Type B pancreatic cell (in vitro differentiated cells): ENCODE data around the gene GSKIP. TPM values are rescaled to one million over a fixed set of nuclear protein-coding genes. Genes with fewer than 3 reads are reported as not detected.

ENCODE experiments used
- DNase-seq: peaks from one replicate; pipeline ENCODE4 v3.0.0; 2021; ENCODE audit warnings: mixed read lengths; ENCODE audit not compliant: unreplicated experiment; ENCODE audit errors: extremely low spot score
- H3K27ac Mint-ChIP-seq: 2 replicates; pipeline ENCODE4 v1.8.0; 2021; ENCODE audit warnings: mild to moderate bottlenecking, mixed read lengths
- H3K27me3 Mint-ChIP-seq: 2 replicates; pipeline ENCODE4 v1.8.0; 2021; ENCODE audit warnings: mixed read lengths
- H3K36me3 Mint-ChIP-seq: 2 replicates; pipeline ENCODE4 v1.8.0; 2021; ENCODE audit warnings: mixed read lengths
- H3K4me1 Mint-ChIP-seq: one replicate; pipeline ENCODE4 v1.8.0; 2021; ENCODE audit warnings: mixed read lengths; ENCODE audit not compliant: unreplicated experiment
- H3K4me3 Mint-ChIP-seq: 2 replicates; pipeline ENCODE4 v1.8.0; 2021; ENCODE audit warnings: mild to moderate bottlenecking, mixed read lengths
- H3K9me3 Mint-ChIP-seq: 2 replicates; pipeline ENCODE4 v1.8.0; 2021; ENCODE audit warnings: mixed read lengths
- CTCF ChIP-seq: fragments of 200-600 bp; sonication (generic); conservative IDR thresholded peaks from 2 replicates; pipeline ENCODE4 v1.5.0; 2021; ENCODE audit warnings: antibody characterized with exemption, mild to moderate bottlenecking
- total RNA-seq: library from RNA; stranded (reverse); gene quantifications from 2 replicates; pipeline ENCODE4 v1.2.1, GENCODE V29; 2021; ENCODE audit warnings: low replicate concordance

The GSKIP gene
- total RNA-seq, 1 donor from 2014 or later = 21.3 TPM

- TF ChIP-seq CTCF = no peak
Observed at GRCh38 chr14:96417254-96417653, 53.9 kb downstream of the GSKIP start.

GRCh38 chr14:96418075-96418474 is 54.7 kb downstream of the GSKIP start:
- H3K4me1 Mint-ChIP-seq = no peaks in the 10 kb centered on the region
- H3K4me3 Mint-ChIP-seq = no peak overlapping the region
- H3K27ac Mint-ChIP-seq = no peak overlapping the region
- no peaks in the 10 kb centered on the region for H3K9me3 Mint-ChIP-seq
- no peak for TF ChIP-seq CTCF
- H3K36me3 Mint-ChIP-seq = no peaks in the 10 kb centered on the region
- no peaks in the 10 kb centered on the region for H3K27me3 Mint-ChIP-seq
- DNase-seq = no peak

More at GRCh38 chr14:96417254-96417653, 53.9 kb downstream of the GSKIP start:
- no peaks in the 10 kb centered on the region for H3K27me3 Mint-ChIP-seq
- no peaks in the 10 kb centered on the region for H3K9me3 Mint-ChIP-seq
- no peak overlapping the region for H3K27ac Mint-ChIP-seq
- no peak for DNase-seq
- no peaks in the 10 kb centered on the region for H3K4me1 Mint-ChIP-seq
- no peak overlapping the region for H3K4me3 Mint-ChIP-seq
- no peaks in the 10 kb centered on the region for H3K36me3 Mint-ChIP-seq

- Mint-ChIP-seq H3K27me3 (no peaks in the 10 kb centered on the region), H3K27ac (no peak overlapping the region)
- no peak for TF ChIP-seq CTCF
Observed at GRCh38 chr14:96421236-96421635, 57.9 kb downstream of the GSKIP start.

GRCh38 chr14:96422992-96423391 is 59.7 kb downstream of the GSKIP start:
- Mint-ChIP-seq H3K27me3 (no peaks in the 10 kb centered on the region), H3K4me3 (no peak overlapping the region), H3K27ac (no peak overlapping the region), H3K4me1 (peaks cover 4% of the 10 kb centered on the region), H3K36me3 (no peaks in the 10 kb centered on the region), H3K9me3 (no peaks in the 10 kb centered on the region)
- DNase-seq = no peak
- TF ChIP-seq CTCF = no peak

More at GRCh38 chr14:96421236-96421635, 57.9 kb downstream of the GSKIP start:
- Mint-ChIP-seq H3K9me3 (no peaks in the 10 kb centered on the region), H3K36me3 (no peaks in the 10 kb centered on the region), H3K4me3 (no peak overlapping the region), H3K4me1 (peaks cover 4% of the 10 kb centered on the region)
- DNase-seq = no peak

GRCh38 chr14:96423446-96424108 is 60.3 kb downstream of the GSKIP start:
- no peak for TF ChIP-seq CTCF
- no peaks in the 10 kb centered on the region for H3K36me3 Mint-ChIP-seq
- peaks cover 4% of the 10 kb centered on the region for H3K4me1 Mint-ChIP-seq
- no peaks in the 10 kb centered on the region for H3K9me3 Mint-ChIP-seq
- H3K27me3 Mint-ChIP-seq = no peaks in the 10 kb centered on the region
- no peak overlapping the region for H3K4me3 Mint-ChIP-seq
- H3K27ac Mint-ChIP-seq = no peak overlapping the region
- no peak for DNase-seq
